Cardiac muscle cell (in vitro differentiated cells and primary cell): ENCODE data around the gene DNAH6. TPM values are rescaled to one million over a fixed set of nuclear protein-coding genes. Genes with fewer than 3 reads are reported as not detected.

Source experiments
- DNase-seq, 2 donors: peaks; one replicate each; pipeline versions ENCODE4 v3.0.0 to v3.0.0-alpha.2; 2010 to 2017; ENCODE audit warnings: low read depth in 1 of 2, low spot score in 1 of 2
- H3K27ac ChIP-seq: fragments of 200-600 bp; sonication (generic); 2 replicates; pipeline ENCODE4 v1.5.1; 2016
- H3K27me3 ChIP-seq: fragments of 200-600 bp; sonication (generic); 2 replicates; pipeline ENCODE4 v1.6.0; 2016; ENCODE audit warnings: control low read depth
- H3K36me3 ChIP-seq: fragments of 200-600 bp; sonication (generic); 2 replicates; pipeline ENCODE4 v1.5.1; 2016; ENCODE audit warnings: control low read depth
- H3K4me1 ChIP-seq: fragments of 200-600 bp; sonication (generic); 2 replicates; pipeline ENCODE4 v1.8.1; 2017; ENCODE audit warnings: low read depth, mild to moderate bottlenecking, mixed run types
- H3K4me3 ChIP-seq: fragments of 200-600 bp; sonication (generic); 2 replicates; pipeline ENCODE4 v1.5.1; 2016; ENCODE audit warnings: mild to moderate bottlenecking
- H3K9me3 ChIP-seq: fragments of 200-600 bp; sonication (generic); 2 replicates; pipeline ENCODE4 v1.5.1; 2017; ENCODE audit warnings: low read depth, mild to moderate bottlenecking, control low read depth
- CTCF ChIP-seq: IDR thresholded peaks from 2 replicates; pipeline ENCODE4 v1.5.1; 2012; ENCODE audit warnings: low read depth, mild to moderate bottlenecking, low read length
- polyA plus RNA-seq: library from polyadenylated mRNA; unstranded; fragments of >200 nt; fragmentation: Nextera tagmentation; extraction: Ambion mirVana; gene quantifications from 2 replicates; pipeline ENCODE4 v1.2.1, GENCODE V29; 2016
- total RNA-seq: library from RNA; depleted of rRNA; stranded (reverse); fragments of >200 nt; gene quantifications from 2 replicates; pipeline ENCODE4 v1.2.3, GENCODE V29; 2016

Gene DNAH6
- total and polyA plus RNA-seq, 2 experiments from 2014 or later, result 0.66 to 0.73 TPM

- Histone ChIP-seq H3K27ac (no peak overlapping the region), H3K36me3 (no peaks in the 10 kb centered on the region), H3K9me3 (no peaks in the 10 kb centered on the region), H3K4me3 (no peak overlapping the region), H3K27me3 (peaks cover 3% of the 10 kb centered on the region), H3K4me1 (no peaks in the 10 kb centered on the region)
- no peak for TF ChIP-seq CTCF
- no peak for DNase-seq
Measured at GRCh38 chr2:84653302-84653701, 137.0 kb downstream of the DNAH6 start.

- Histone ChIP-seq H3K27ac (no peak overlapping the region), H3K4me1 (no peaks in the 10 kb centered on the region), H3K9me3 (no peaks in the 10 kb centered on the region), H3K27me3 (peaks cover 3% of the 10 kb centered on the region), H3K36me3 (no peaks in the 10 kb centered on the region), H3K4me3 (no peak overlapping the region)
- no peak for DNase-seq
- no peak for TF ChIP-seq CTCF
Measured at GRCh38 chr2:84654414-84654813, 138.1 kb downstream of the DNAH6 start.

GRCh38 chr2:84669122-84669521 lies 152.8 kb downstream of the DNAH6 start:
- Histone ChIP-seq H3K4me1 (no peaks in the 10 kb centered on the region), H3K36me3 (no peaks in the 10 kb centered on the region), H3K9me3 (no peaks in the 10 kb centered on the region), H3K27ac (no peak overlapping the region), H3K4me3 (no peak overlapping the region), H3K27me3 (no peaks in the 10 kb centered on the region)
- DNase-seq, result no peak
- TF ChIP-seq CTCF, result no peak

- no peak for TF ChIP-seq CTCF
- Histone ChIP-seq H3K4me3 (no peak overlapping the region), H3K27ac (no peak overlapping the region), H3K36me3 (no peaks in the 10 kb centered on the region), H3K4me1 (no peaks in the 10 kb centered on the region), H3K9me3 (no peaks in the 10 kb centered on the region), H3K27me3 (no peaks in the 10 kb centered on the region)
- no peak for DNase-seq
Measured at GRCh38 chr2:84674099-84674498, 157.8 kb downstream of the DNAH6 start.

GRCh38 chr2:84674586-84674985 lies 158.3 kb downstream of the DNAH6 start:
- Histone ChIP-seq H3K36me3 (no peaks in the 10 kb centered on the region), H3K4me1 (no peaks in the 10 kb centered on the region), H3K27me3 (no peaks in the 10 kb centered on the region), H3K27ac (no peak overlapping the region), H3K4me3 (no peak overlapping the region), H3K9me3 (no peaks in the 10 kb centered on the region)
- TF ChIP-seq CTCF, result no peak
- no peak for DNase-seq

GRCh38 chr2:84676295-84676694 lies 160.0 kb downstream of the DNAH6 start:
- H3K4me3 ChIP-seq, result no peak overlapping the region
- no peaks in the 10 kb centered on the region for H3K36me3 ChIP-seq
- H3K27ac ChIP-seq, result no peak overlapping the region
- H3K4me1 ChIP-seq, result no peaks in the 10 kb centered on the region
- no peaks in the 10 kb centered on the region for H3K9me3 ChIP-seq
- DNase-seq, result no peak
- no peak for TF ChIP-seq CTCF
- H3K27me3 ChIP-seq, result no peaks in the 10 kb centered on the region
